ENCODE measurements around the gene IFI27L2. TPM values are rescaled to one million over a fixed set of nuclear protein-coding genes. Genes with fewer than 3 reads are reported as not detected.

IFI27L2 gene
- total and polyA plus RNA-seq, 2 experiments from 2014 or later, result 91.5 to 95.1 TPM

GRCh38 chr14:94099006-94099405 is 30.4 kb downstream of the IFI27L2 start:
- peaks cover 6% of the 10 kb centered on the region for H3K4me1 ChIP-seq (ENCODE audit: insufficient read depth)
- DNase-seq (ENCODE audit: low spot score), result no peak
- no peak overlapping the region for H3K27ac ChIP-seq
- TF ChIP-seq CTCF (IDR thresholded peaks at IDR 0.05; ENCODE audit: poor library complexity), result no peak
- TF ChIP-seq EZH2phosphoT487 (IDR thresholded peaks at IDR 0.05; ENCODE audit: low read depth, severe bottlenecking, unreplicated experiment), result no peak
- TF ChIP-seq EZH2 (IDR thresholded peaks at IDR 0.05; ENCODE audit: borderline replicate concordance), result no peak
- H3K4me3 ChIP-seq, result no peak overlapping the region
- H3K9me3 ChIP-seq (ENCODE audit: low read depth), result no peaks in the 10 kb centered on the region
- WGBS (ENCODE audit: low lambda C conversion rate, missing lambda C conversion rate), result 98% methylated on average over 6 of the region's 6 CpGs
- H3K79me2 ChIP-seq, result no peaks in the 10 kb centered on the region
- H2AFZ ChIP-seq, result no peak overlapping the region
- no peaks in the 10 kb centered on the region for H4K20me1 ChIP-seq (ENCODE audit: insufficient read depth, poor library complexity, severe bottlenecking)
- H3K36me3 ChIP-seq (replicated peaks; ENCODE audit: insufficient read depth, low read depth), result no peaks in the 10 kb centered on the region
- H3K4me2 ChIP-seq, result no peak overlapping the region
- H3K9me2 ChIP-seq (replicated peaks; ENCODE audit: insufficient read depth), result no peaks in the 10 kb centered on the region
- H3K27me3 ChIP-seq, result no peaks in the 10 kb centered on the region

- Histone ChIP-seq H3K27me3 (no peaks in the 10 kb centered on the region), H3K36me3 (replicated peaks; ENCODE audit: insufficient read depth, low read depth) (no peaks in the 10 kb centered on the region), H4K20me1 (ENCODE audit: insufficient read depth, poor library complexity, severe bottlenecking) (no peaks in the 10 kb centered on the region), H3K27ac (no peak overlapping the region), H2AFZ (no peak overlapping the region), H3K9me3 (ENCODE audit: low read depth) (no peaks in the 10 kb centered on the region), H3K79me2 (no peaks in the 10 kb centered on the region), H3K4me3 (no peak overlapping the region), H3K4me1 (ENCODE audit: insufficient read depth) (peaks cover 4% of the 10 kb centered on the region), H3K9me2 (replicated peaks; ENCODE audit: insufficient read depth) (no peaks in the 10 kb centered on the region), H3K4me2 (no peak overlapping the region)
- WGBS (ENCODE audit: low lambda C conversion rate, missing lambda C conversion rate), result 70% methylated on average over 10 of the region's 10 CpGs
- DNase-seq (ENCODE audit: low spot score), result no peak
- TF ChIP-seq EZH2 (IDR thresholded peaks at IDR 0.05; ENCODE audit: borderline replicate concordance), result no peak
- TF ChIP-seq EZH2phosphoT487 (IDR thresholded peaks at IDR 0.05; ENCODE audit: low read depth, severe bottlenecking, unreplicated experiment), result no peak
- no peak for TF ChIP-seq CTCF (IDR thresholded peaks at IDR 0.05; ENCODE audit: poor library complexity)
Observed at GRCh38 chr14:94098326-94098992, 30.9 kb downstream of the IFI27L2 start.

GRCh38 chr14:94097091-94097490 is 32.3 kb downstream of the IFI27L2 start:
- Histone ChIP-seq H4K20me1 (ENCODE audit: insufficient read depth, poor library complexity, severe bottlenecking) (no peaks in the 10 kb centered on the region), H3K9me3 (ENCODE audit: low read depth) (no peaks in the 10 kb centered on the region), H3K27ac (no peak overlapping the region), H3K4me2 (no peak overlapping the region), H3K4me1 (ENCODE audit: insufficient read depth) (no peaks in the 10 kb centered on the region), H3K4me3 (no peak overlapping the region), H3K79me2 (no peaks in the 10 kb centered on the region), H3K36me3 (replicated peaks; ENCODE audit: insufficient read depth, low read depth) (no peaks in the 10 kb centered on the region), H2AFZ (no peak overlapping the region), H3K27me3 (no peaks in the 10 kb centered on the region), H3K9me2 (replicated peaks; ENCODE audit: insufficient read depth) (no peaks in the 10 kb centered on the region)
- DNase-seq (ENCODE audit: low spot score), result no peak
- WGBS (ENCODE audit: low lambda C conversion rate, missing lambda C conversion rate), result 96% methylated on average over 4 of the region's 4 CpGs
- TF ChIP-seq CTCF (IDR thresholded peaks at IDR 0.05; ENCODE audit: poor library complexity), result no peak
- TF ChIP-seq EZH2phosphoT487 (IDR thresholded peaks at IDR 0.05; ENCODE audit: low read depth, severe bottlenecking, unreplicated experiment), result no peak
- no peak for TF ChIP-seq EZH2 (IDR thresholded peaks at IDR 0.05; ENCODE audit: borderline replicate concordance)
